C4-2B (cell line): Measurements from ENCODE around the gene MACROD1.

ENCODE experiments used
- ZFX ChIP-seq: fragments of 450-650 bp; IDR thresholded peaks from 2 replicates; pipeline ENCODE4 v1.6.1; 2017
- TF ChIP-seq, protein P1 (sequence below): fragments of 450-650 bp; conservative IDR thresholded peaks from 2 replicates; pipeline ENCODE4 v1.5.1; 2017; ENCODE audit warnings: mild to moderate bottlenecking

GRCh38 chr11:64164392-64165312 lies 1.3 kb downstream of the MACROD1 start:
- TF ChIP-seq, protein P1, sequence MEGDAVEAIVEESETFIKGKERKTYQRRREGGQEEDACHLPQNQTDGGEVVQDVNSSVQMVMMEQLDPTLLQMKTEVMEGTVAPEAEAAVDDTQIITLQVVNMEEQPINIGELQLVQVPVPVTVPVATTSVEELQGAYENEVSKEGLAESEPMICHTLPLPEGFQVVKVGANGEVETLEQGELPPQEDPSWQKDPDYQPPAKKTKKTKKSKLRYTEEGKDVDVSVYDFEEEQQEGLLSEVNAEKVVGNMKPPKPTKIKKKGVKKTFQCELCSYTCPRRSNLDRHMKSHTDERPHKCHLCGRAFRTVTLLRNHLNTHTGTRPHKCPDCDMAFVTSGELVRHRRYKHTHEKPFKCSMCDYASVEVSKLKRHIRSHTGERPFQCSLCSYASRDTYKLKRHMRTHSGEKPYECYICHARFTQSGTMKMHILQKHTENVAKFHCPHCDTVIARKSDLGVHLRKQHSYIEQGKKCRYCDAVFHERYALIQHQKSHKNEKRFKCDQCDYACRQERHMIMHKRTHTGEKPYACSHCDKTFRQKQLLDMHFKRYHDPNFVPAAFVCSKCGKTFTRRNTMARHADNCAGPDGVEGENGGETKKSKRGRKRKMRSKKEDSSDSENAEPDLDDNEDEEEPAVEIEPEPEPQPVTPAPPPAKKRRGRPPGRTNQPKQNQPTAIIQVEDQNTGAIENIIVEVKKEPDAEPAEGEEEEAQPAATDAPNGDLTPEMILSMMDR, result no peak
- TF ChIP-seq ZFX, result no peak
